Pancreas (tissue), 10 donors: ENCODE measurements around the gene PRKCB. TPM values are rescaled to one million over a fixed set of nuclear protein-coding genes. Genes with fewer than 3 reads are reported as not detected.

Source experiments
- ATAC-seq, 4 donors: fragments of 200-7000 bp; cut with Tn5 transposase; one replicate each; pipeline versions ENCODE4 v1.8.0 to v1.9.1; 2020; ENCODE audit warnings: mild to moderate bottlenecking in 4 of 4, moderate library complexity in 4 of 4
- DNase-seq, 6 donors: peaks; one replicate each; pipeline ENCODE4 v3.0.0-alpha.2; 2020
- FAIRE-seq: peaks from 2 replicates; lab custom pipeline; 2012; peaks lifted over from hg19 to GRCh38; lab: Jason Lieb, UNC
- H3K27ac ChIP-seq, 4 donors: fragments of 200-600 bp; sonication (generic); 1 replicate in 3 of 4; 2 replicates in 1 of 4; pipeline versions ENCODE4 v1.5.0 to v1.8.0; 2020
- H3K27me3 ChIP-seq, 4 donors: fragments of 200-600 bp; one replicate each; pipeline ENCODE4 v1.8.0; 2021
- H3K36me3 ChIP-seq, 3 donors: fragments of 200-600 bp; sonication (generic) in 1 of 3; one replicate each; pipeline versions ENCODE4 v1.5.0 to v1.8.0; 2020 to 2021
- H3K4me1 ChIP-seq, 3 donors: fragments of 200-600 bp; one replicate each; pipeline ENCODE4 v1.8.0; 2021
- H3K4me3 ChIP-seq, 4 donors: fragments of 200-600 bp; sonication (generic) in 2 of 4; one replicate each; pipeline versions ENCODE4 v1.5.0 to v1.8.0; 2020 to 2021
- H3K9me3 ChIP-seq, 4 donors: fragments of 200-600 bp; one replicate each; pipeline ENCODE4 v1.8.0; 2021
- CTCF ChIP-seq, 4 donors: fragments of 200-600 bp; sonication (generic) in 3 of 4; IDR thresholded peaks; one replicate each; pipeline versions ENCODE4 v1.5.0 to v1.8.0; 2021; ENCODE audit warnings: antibody characterized with exemption in 4 of 4
- WGBS, 2 donors: extraction: QIAGEN DNeasy Blood & Tissue Kit; methylation state at CpG; one replicate each; pipeline ENCODE4 v1.1.7; 2013; 5-methylcytosine and 5-hydroxymethylcytosine counted together
- intact Hi-C, 3 donors: fragments of 100-400 bp; cut with DNase I; formaldehyde crosslinking; loops; one replicate each; pipeline versions ENCODE4 v1.11.1 to v1.14.2; 2022
- polyA plus RNA-seq, 2 donors: library from polyadenylated mRNA; stranded (reverse); fragments of 200-250 nt; gene quantifications; one replicate each; pipeline ENCODE4 v1.2.3, GENCODE V29; 2013
- total RNA-seq, 6 donors: library from RNA; stranded (reverse); fragmentation: NEBNext Ultra II Directional in 4 of 6; extraction: Animal tissue kit (Norgen Biotek cat#: 25700) in 4 of 6; gene quantifications; one replicate each; pipeline versions ENCODE4 v1.2.1 to v1.2.4, GENCODE V29; 2021 to 2023
- donor health status: healthy with polysubstance abuse.
- donor health status: DM: no; HTN: no; CAD: no; lungs with moderate emphysema.
- donor health status: DM: no; HTN: no; CAD: no.
- donor health status: control.
- donor health status: control.
- donor health status: Bipolar disorder and iron deficiency.
- donor health status: DM: yes; HTN: yes; CAD: no.
- donor health status: DM: no; HTN: no; CAD: no.
- donor health status: DM: no; HTN: no; CAD: no.
- donor health status: DM: yes; HTN: yes; CAD: no.

PRKCB gene
- total and polyA plus RNA-seq, 8 donors, result 0.19 to 4.3 (median 0.61) TPM

GRCh38 chr16:23861874-23862273, 26.1 kb downstream of the PRKCB start:
- 50 to 58% methylated on average over 3 of the region's 3 CpGs for WGBS, 2 donors
- FAIRE-seq, result no peak
- Histone ChIP-seq H3K27me3 (peaks cover 0 to 10% (median 0%) of the 10 kb centered on the region in 4 donors), H3K4me3 (no peak overlapping the region), H3K36me3 (no peaks in the 10 kb centered on the region), H3K4me1 (no peaks in the 10 kb centered on the region), H3K9me3 (no peaks in the 10 kb centered on the region), H3K27ac (no peak overlapping the region)
- intact Hi-C loops, result no loop called here
- no peak for ATAC-seq
- no peak for DNase-seq
- TF ChIP-seq CTCF (IDR thresholded peaks at IDR 0.05), result no peak

- ATAC-seq, result no peak
- no peak for TF ChIP-seq CTCF (IDR thresholded peaks at IDR 0.05)
- Histone ChIP-seq H3K27ac (no peak overlapping the region), H3K27me3 (peaks cover 0 to 10% (median 0%) of the 10 kb centered on the region in 4 donors), H3K36me3 (no peaks in the 10 kb centered on the region), H3K4me1 (no peaks in the 10 kb centered on the region), H3K4me3 (no peak overlapping the region), H3K9me3 (no peaks in the 10 kb centered on the region)
- WGBS, 2 donors, result 36 to 55% methylated on average over 6 of the region's 6 CpGs
- FAIRE-seq, result no peak
- intact Hi-C loops, result no loop called here
- DNase-seq, result no peak
Measured at GRCh38 chr16:23862556-23862955, 26.8 kb downstream of the PRKCB start.

- Histone ChIP-seq H3K9me3 (no peaks in the 10 kb centered on the region), H3K36me3 (no peaks in the 10 kb centered on the region), H3K4me1 (no peaks in the 10 kb centered on the region), H3K27me3 (peaks cover 0 to 10% (median 0%) of the 10 kb centered on the region in 4 donors), H3K4me3 (no peak overlapping the region), H3K27ac (no peak overlapping the region)
- no peak for DNase-seq
- peak in 2 of 4 donors; percentile 44 to 65 for ATAC-seq
- TF ChIP-seq CTCF (IDR thresholded peaks at IDR 0.05), result no peak
- FAIRE-seq, result no peak
- intact Hi-C loops, result no loop called here
- whole genome bisulfite sequencing, 2 donors, result 34 to 45% methylated on average over 12 of the region's 12 CpGs
Measured at GRCh38 chr16:23863511-23864422, 28.0 kb downstream of the PRKCB start.

- Histone ChIP-seq H3K4me1 (no peaks in the 10 kb centered on the region), H3K27ac (no peak overlapping the region), H3K4me3 (no peak overlapping the region), H3K9me3 (no peaks in the 10 kb centered on the region), H3K27me3 (peaks cover 0 to 4% (median 0%) of the 10 kb centered on the region in 4 donors), H3K36me3 (no peaks in the 10 kb centered on the region)
- 9 to 14% methylated on average over 2 of the region's 2 CpGs for WGBS, 2 donors
- intact Hi-C loops, result no loop called here
- no peak for ATAC-seq
- FAIRE-seq, result no peak
- no peak for DNase-seq
- TF ChIP-seq CTCF (IDR thresholded peaks at IDR 0.05), result no peak
Measured at GRCh38 chr16:23865853-23866252, 30.1 kb downstream of the PRKCB start.

- Histone ChIP-seq H3K4me1 (no peaks in the 10 kb centered on the region), H3K9me3 (no peaks in the 10 kb centered on the region), H3K27ac (no peak overlapping the region), H3K4me3 (no peak overlapping the region), H3K36me3 (no peaks in the 10 kb centered on the region), H3K27me3 (peaks cover 0 to 4% (median 0%) of the 10 kb centered on the region in 4 donors)
- FAIRE-seq (no peak), DNase-seq (no peak), ATAC-seq (no peak)
- intact Hi-C loops, result no loop called here
- 44 to 54% methylated on average over 4 of the region's 4 CpGs for WGBS, 2 donors
- no peak for TF ChIP-seq CTCF (IDR thresholded peaks at IDR 0.05)
Measured at GRCh38 chr16:23866621-23867020, 30.8 kb downstream of the PRKCB start.
